Testis (tissue), 3 donors: Measurements from ENCODE around the gene ABITRAM. TPM values are rescaled to one million over a fixed set of nuclear protein-coding genes. Genes with fewer than 3 reads are reported as not detected.

Experiments
- DNase-seq: peaks from one replicate; pipeline ENCODE4 v3.0.0-alpha.2; 2019
- H3K27ac ChIP-seq, 2 donors: fragments of 200-600 bp; sonication (generic); one replicate each; pipeline ENCODE4 v1.5.1; 2019
- H3K27me3 ChIP-seq: fragments of 200-600 bp; sonication (generic); one replicate; pipeline ENCODE4 v1.5.1; 2019
- H3K36me3 ChIP-seq: fragments of 200-600 bp; sonication (generic); one replicate; pipeline ENCODE4 v1.5.1; 2017; ENCODE audit warnings: low read depth; ENCODE audit errors: missing control alignments
- H3K4me1 ChIP-seq: fragments of 200-600 bp; sonication (generic); one replicate; pipeline ENCODE4 v1.5.1; 2019
- H3K4me3 ChIP-seq, 2 donors: fragments of 200-600 bp; sonication (generic); one replicate each; pipeline ENCODE4 v1.5.1; 2017 to 2019
- H3K9me3 ChIP-seq: fragments of 200-600 bp; sonication (generic); one replicate; pipeline ENCODE4 v1.5.1; 2017
- POLR2A ChIP-seq: fragments of 450-650 bp; IDR thresholded peaks from one replicate; pipeline ENCODE4 v1.6.1; 2017; ENCODE audit warnings: antibody characterized with exemption, mild to moderate bottlenecking, moderate library complexity
- WGBS, 2 donors: methylation state at CpG; one replicate each; pipeline ENCODE4 v1.1.5; 2018; 5-methylcytosine and 5-hydroxymethylcytosine counted together
- intact Hi-C: fragments of 100-400 bp; cut with DNase I; formaldehyde crosslinking; loops from one replicate; pipeline ENCODE4 v1.15.1; 2023; ENCODE audit warnings: low total_unique reads
- polyA plus RNA-seq: library from polyadenylated mRNA; stranded (reverse); fragments of 350-450 nt; fragmentation: Illumina TruSeq; extraction: RNeasy Lipid Tissue Mini Kit (QIAGEN cat#74804); gene quantifications from one replicate; pipeline ENCODE4 v1.2.3, GENCODE V29; 2014; ENCODE audit warnings: low read depth, low replicate concordance; ENCODE audit not compliant: insufficient read depth
- total RNA-seq, 2 donors: library from RNA; depleted of rRNA; stranded (reverse); fragments of >200 nt; gene quantifications; one replicate each; pipeline ENCODE4 v1.2.3, GENCODE V29; 2016
- TF ChIP-seq, protein P1 (sequence below), 3 experiments: fragments of 450-650 bp in 2 of 3; fragments of 200-600 bp in 1 of 3; sonication (generic) in 1 of 3; IDR thresholded peaks; one replicate each; pipeline ENCODE4 v1.5.1; 2016 to 2019; ENCODE audit warnings: antibody characterized with exemption in 3 of 3, mild to moderate bottlenecking in 2 of 3, moderate library complexity in 1 of 3

Gene ABITRAM
- total and polyA plus RNA-seq, 3 donors from 2014 or later: 8.6 to 33.3 (median 18.3) TPM

GRCh38 chr9:108904161-108904560 is 30.0 kb upstream of the ABITRAM start:
- Histone ChIP-seq H3K4me1 (no peaks in the 10 kb centered on the region), H3K27me3 (no peaks in the 10 kb centered on the region), H3K27ac (no peak overlapping the region), H3K4me3 (no peak overlapping the region), H3K9me3 (no peaks in the 10 kb centered on the region), H3K36me3 (no peaks in the 10 kb centered on the region)
- 79 to 88% methylated on average over 3 of the region's 3 CpGs for WGBS, 2 donors
- TF ChIP-seq, protein P1, sequence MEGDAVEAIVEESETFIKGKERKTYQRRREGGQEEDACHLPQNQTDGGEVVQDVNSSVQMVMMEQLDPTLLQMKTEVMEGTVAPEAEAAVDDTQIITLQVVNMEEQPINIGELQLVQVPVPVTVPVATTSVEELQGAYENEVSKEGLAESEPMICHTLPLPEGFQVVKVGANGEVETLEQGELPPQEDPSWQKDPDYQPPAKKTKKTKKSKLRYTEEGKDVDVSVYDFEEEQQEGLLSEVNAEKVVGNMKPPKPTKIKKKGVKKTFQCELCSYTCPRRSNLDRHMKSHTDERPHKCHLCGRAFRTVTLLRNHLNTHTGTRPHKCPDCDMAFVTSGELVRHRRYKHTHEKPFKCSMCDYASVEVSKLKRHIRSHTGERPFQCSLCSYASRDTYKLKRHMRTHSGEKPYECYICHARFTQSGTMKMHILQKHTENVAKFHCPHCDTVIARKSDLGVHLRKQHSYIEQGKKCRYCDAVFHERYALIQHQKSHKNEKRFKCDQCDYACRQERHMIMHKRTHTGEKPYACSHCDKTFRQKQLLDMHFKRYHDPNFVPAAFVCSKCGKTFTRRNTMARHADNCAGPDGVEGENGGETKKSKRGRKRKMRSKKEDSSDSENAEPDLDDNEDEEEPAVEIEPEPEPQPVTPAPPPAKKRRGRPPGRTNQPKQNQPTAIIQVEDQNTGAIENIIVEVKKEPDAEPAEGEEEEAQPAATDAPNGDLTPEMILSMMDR (IDR thresholded peaks at IDR 0.05): no peak
- TF ChIP-seq POLR2A: no peak
- DNase-seq: no peak
- intact Hi-C loops: no loop called here

- Histone ChIP-seq H3K36me3 (no peaks in the 10 kb centered on the region), H3K27me3 (no peaks in the 10 kb centered on the region), H3K9me3 (no peaks in the 10 kb centered on the region), H3K4me3 (no peak overlapping the region), H3K27ac (no peak overlapping the region), H3K4me1 (no peaks in the 10 kb centered on the region)
- DNase-seq: no peak
- WGBS, 2 donors: 74 to 77% methylated on average over 2 of the region's 2 CpGs
- intact Hi-C loops: no loop called here
- no peak for TF ChIP-seq POLR2A
- TF ChIP-seq, protein P1 (IDR thresholded peaks at IDR 0.05): no peak
Observed at GRCh38 chr9:108905494-108905893, 28.7 kb upstream of the ABITRAM start.

- H3K36me3 ChIP-seq: no peaks in the 10 kb centered on the region
- TF ChIP-seq POLR2A: no peak
- TF ChIP-seq, protein P1 (IDR thresholded peaks at IDR 0.05): no peak
Observed at GRCh38 chr9:108910402-108910801, 23.8 kb upstream of the ABITRAM start.

GRCh38 chr9:108910914-108911313 is 23.3 kb upstream of the ABITRAM start:
- no peak overlapping the region for H3K4me3 ChIP-seq
- no peak overlapping the region for H3K27ac ChIP-seq
- H3K9me3 ChIP-seq: no peaks in the 10 kb centered on the region
- TF ChIP-seq, protein P1 (IDR thresholded peaks at IDR 0.05): no peak
- no peaks in the 10 kb centered on the region for H3K27me3 ChIP-seq
- intact Hi-C loops: no loop called here
- no peaks in the 10 kb centered on the region for H3K36me3 ChIP-seq
- WGBS, 2 donors: 92 to 93% methylated on average over 2 of the region's 2 CpGs
- H3K4me1 ChIP-seq: no peaks in the 10 kb centered on the region
- DNase-seq: no peak

More at GRCh38 chr9:108910402-108910801, 23.8 kb upstream of the ABITRAM start:
- H3K27ac ChIP-seq: no peak overlapping the region
- intact Hi-C loops: no loop called here
- no peaks in the 10 kb centered on the region for H3K4me1 ChIP-seq
- no peak for DNase-seq
- no peak overlapping the region for H3K4me3 ChIP-seq
- H3K27me3 ChIP-seq: no peaks in the 10 kb centered on the region
- no peaks in the 10 kb centered on the region for H3K9me3 ChIP-seq

- H3K9me3 ChIP-seq: no peaks in the 10 kb centered on the region
- no peak overlapping the region for H3K4me3 ChIP-seq
- no peaks in the 10 kb centered on the region for H3K27me3 ChIP-seq
- no peaks in the 10 kb centered on the region for H3K36me3 ChIP-seq
- TF ChIP-seq, protein P1 (IDR thresholded peaks at IDR 0.05): no peak
- no peak for TF ChIP-seq POLR2A
- no peaks in the 10 kb centered on the region for H3K4me1 ChIP-seq
- WGBS, 2 donors: 44 to 61% methylated on average over 1 of the region's 1 CpG
- intact Hi-C loops: no loop called here
- no peak overlapping the region for H3K27ac ChIP-seq
- DNase-seq: no peak
Observed at GRCh38 chr9:108911820-108912219, 22.4 kb upstream of the ABITRAM start.
